Measurements from ENCODE around the gene RNF151. TPM values are rescaled to one million over a fixed set of nuclear protein-coding genes. Genes with fewer than 3 reads are reported as not detected.

Gene RNF151
- polyA plus RNA-seq, 1 donor from 2014 or later: not detected

DNA sequence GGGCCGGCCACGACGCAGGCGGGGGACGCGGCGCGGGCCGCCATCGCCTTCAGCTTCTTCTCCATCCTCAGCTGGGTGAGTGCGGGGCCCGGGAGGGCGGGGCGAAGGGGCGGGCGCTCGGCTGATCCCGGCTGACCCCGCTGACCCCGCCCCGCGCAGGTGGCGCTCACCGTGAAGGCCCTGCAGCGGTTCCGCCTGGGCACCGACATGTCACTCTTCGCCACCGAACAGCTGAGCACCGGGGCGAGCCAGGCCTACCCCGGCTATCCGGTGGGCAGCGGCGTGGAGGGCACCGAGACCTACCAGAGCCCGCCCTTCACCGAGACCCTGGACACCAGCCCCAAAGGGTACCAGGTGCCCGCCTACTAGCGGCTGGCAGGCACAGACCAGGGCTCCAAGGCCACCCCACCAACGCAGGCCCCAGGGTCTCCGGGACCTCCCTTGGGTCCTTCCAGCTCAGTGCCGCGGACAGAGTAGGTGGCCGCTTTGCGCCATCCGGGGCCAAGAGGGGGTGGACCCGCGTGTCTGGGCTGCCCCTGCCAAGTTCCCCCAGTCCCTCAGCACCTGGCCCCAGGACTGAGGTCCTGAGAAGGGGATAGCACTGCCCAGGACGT, 26.2 kb downstream of the RNF151 start:
- H2AFZ ChIP-seq (ENCODE audit: low read depth, low read length): no peak overlapping the region
- TF ChIP-seq POLR2AphosphoS5 (IDR thresholded peaks at IDR 0.05) (no peak), RAD21 (conservative IDR thresholded peaks at IDR 0.05) (no peak), MXI1 (conservative IDR thresholded peaks at IDR 0.05; ENCODE audit: poor library complexity, severe bottlenecking) (no peak), TAF1 (IDR thresholded peaks at IDR 0.05; ENCODE audit: low read depth) (no peak), SMC3 (conservative IDR thresholded peaks at IDR 0.05; ENCODE audit: poor library complexity) (no peak), EP300 (conservative IDR thresholded peaks at IDR 0.05; ENCODE audit: poor library complexity, severe bottlenecking) (no peak), EZH2 (IDR thresholded peaks at IDR 0.05; ENCODE audit: borderline replicate concordance, insufficient read depth, low read length, poor library complexity, severe bottlenecking) (no peak)
- TF ChIP-seq, protein P1, sequence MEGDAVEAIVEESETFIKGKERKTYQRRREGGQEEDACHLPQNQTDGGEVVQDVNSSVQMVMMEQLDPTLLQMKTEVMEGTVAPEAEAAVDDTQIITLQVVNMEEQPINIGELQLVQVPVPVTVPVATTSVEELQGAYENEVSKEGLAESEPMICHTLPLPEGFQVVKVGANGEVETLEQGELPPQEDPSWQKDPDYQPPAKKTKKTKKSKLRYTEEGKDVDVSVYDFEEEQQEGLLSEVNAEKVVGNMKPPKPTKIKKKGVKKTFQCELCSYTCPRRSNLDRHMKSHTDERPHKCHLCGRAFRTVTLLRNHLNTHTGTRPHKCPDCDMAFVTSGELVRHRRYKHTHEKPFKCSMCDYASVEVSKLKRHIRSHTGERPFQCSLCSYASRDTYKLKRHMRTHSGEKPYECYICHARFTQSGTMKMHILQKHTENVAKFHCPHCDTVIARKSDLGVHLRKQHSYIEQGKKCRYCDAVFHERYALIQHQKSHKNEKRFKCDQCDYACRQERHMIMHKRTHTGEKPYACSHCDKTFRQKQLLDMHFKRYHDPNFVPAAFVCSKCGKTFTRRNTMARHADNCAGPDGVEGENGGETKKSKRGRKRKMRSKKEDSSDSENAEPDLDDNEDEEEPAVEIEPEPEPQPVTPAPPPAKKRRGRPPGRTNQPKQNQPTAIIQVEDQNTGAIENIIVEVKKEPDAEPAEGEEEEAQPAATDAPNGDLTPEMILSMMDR (IDR thresholded peaks at IDR 0.05; ENCODE audit: poor library complexity, severe bottlenecking): no peak
- TF ChIP-seq, protein P2, sequence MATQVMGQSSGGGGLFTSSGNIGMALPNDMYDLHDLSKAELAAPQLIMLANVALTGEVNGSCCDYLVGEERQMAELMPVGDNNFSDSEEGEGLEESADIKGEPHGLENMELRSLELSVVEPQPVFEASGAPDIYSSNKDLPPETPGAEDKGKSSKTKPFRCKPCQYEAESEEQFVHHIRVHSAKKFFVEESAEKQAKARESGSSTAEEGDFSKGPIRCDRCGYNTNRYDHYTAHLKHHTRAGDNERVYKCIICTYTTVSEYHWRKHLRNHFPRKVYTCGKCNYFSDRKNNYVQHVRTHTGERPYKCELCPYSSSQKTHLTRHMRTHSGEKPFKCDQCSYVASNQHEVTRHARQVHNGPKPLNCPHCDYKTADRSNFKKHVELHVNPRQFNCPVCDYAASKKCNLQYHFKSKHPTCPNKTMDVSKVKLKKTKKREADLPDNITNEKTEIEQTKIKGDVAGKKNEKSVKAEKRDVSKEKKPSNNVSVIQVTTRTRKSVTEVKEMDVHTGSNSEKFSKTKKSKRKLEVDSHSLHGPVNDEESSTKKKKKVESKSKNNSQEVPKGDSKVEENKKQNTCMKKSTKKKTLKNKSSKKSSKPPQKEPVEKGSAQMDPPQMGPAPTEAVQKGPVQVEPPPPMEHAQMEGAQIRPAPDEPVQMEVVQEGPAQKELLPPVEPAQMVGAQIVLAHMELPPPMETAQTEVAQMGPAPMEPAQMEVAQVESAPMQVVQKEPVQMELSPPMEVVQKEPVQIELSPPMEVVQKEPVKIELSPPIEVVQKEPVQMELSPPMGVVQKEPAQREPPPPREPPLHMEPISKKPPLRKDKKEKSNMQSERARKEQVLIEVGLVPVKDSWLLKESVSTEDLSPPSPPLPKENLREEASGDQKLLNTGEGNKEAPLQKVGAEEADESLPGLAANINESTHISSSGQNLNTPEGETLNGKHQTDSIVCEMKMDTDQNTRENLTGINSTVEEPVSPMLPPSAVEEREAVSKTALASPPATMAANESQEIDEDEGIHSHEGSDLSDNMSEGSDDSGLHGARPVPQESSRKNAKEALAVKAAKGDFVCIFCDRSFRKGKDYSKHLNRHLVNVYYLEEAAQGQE (IDR thresholded peaks at IDR 0.05; ENCODE audit: borderline replicate concordance): no peak
- no peaks in the 10 kb centered on the region for H3F3A ChIP-seq (ENCODE audit: insufficient read depth, low read length, poor library complexity, severe bottlenecking)
- H4K20me1 ChIP-seq (ENCODE audit: insufficient read depth): no peaks in the 10 kb centered on the region
- H3K36me3 ChIP-seq (ENCODE audit: insufficient read depth, low read length): no peaks in the 10 kb centered on the region
- H3K9me3 ChIP-seq (ENCODE audit: low read length): no peaks in the 10 kb centered on the region
- H3K27me3 ChIP-seq (ENCODE audit: insufficient read depth, low read depth, low read length): peaks cover 21% of the 10 kb centered on the region
- no peak overlapping the region for H3K27ac ChIP-seq (ENCODE audit: low read length)
- no peak overlapping the region for H3K9ac ChIP-seq (ENCODE audit: low read length)
- no peaks in the 10 kb centered on the region for H3K9me2 ChIP-seq (ENCODE audit: insufficient read depth, low read length)
- no peak overlapping the region for H3K4me2 ChIP-seq (ENCODE audit: low read length)
- H3K4me3 ChIP-seq (ENCODE audit: low read length): peak overlapping the region; percentile 31
- no peaks in the 10 kb centered on the region for H3K79me2 ChIP-seq (replicated peaks; ENCODE audit: insufficient read depth, low read length)

DNA sequence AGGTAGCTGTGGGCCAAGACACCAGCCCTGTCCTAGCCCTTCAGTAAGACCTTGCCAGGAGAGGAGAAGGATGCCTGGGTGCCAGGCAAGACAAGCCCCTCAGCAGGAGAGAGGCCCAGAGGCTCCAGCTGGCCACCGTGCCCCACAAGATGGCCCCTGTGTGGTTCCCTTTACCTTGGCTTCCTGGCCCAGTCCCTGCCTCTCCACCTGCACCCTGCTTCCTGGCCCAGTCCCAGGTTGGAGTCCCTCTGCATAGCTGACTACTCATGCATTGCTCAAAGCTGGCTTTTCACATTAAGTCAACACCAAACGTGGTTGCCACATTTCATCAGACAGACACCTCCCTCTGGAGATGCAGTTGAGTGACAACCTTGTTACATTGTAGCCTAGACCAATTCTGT, 27.1 kb downstream of the RNF151 start:
- no peak for TF ChIP-seq EZH2 (IDR thresholded peaks at IDR 0.05; ENCODE audit: borderline replicate concordance, insufficient read depth, low read length, poor library complexity, severe bottlenecking)
- no peak for TF ChIP-seq POLR2AphosphoS5 (IDR thresholded peaks at IDR 0.05)
- TF ChIP-seq, protein P2 (IDR thresholded peaks at IDR 0.05; ENCODE audit: borderline replicate concordance): no peak
- no peak for TF ChIP-seq MXI1 (conservative IDR thresholded peaks at IDR 0.05; ENCODE audit: poor library complexity, severe bottlenecking)
- TF ChIP-seq RAD21 (conservative IDR thresholded peaks at IDR 0.05): no peak
- TF ChIP-seq, protein P1 (IDR thresholded peaks at IDR 0.05; ENCODE audit: poor library complexity, severe bottlenecking): no peak
- TF ChIP-seq TAF1 (IDR thresholded peaks at IDR 0.05; ENCODE audit: low read depth): no peak
- no peak for TF ChIP-seq EP300 (conservative IDR thresholded peaks at IDR 0.05; ENCODE audit: poor library complexity, severe bottlenecking)
- TF ChIP-seq SMC3 (conservative IDR thresholded peaks at IDR 0.05; ENCODE audit: poor library complexity): no peak
- Histone ChIP-seq H3K4me2 (ENCODE audit: low read length) (no peak overlapping the region), H3K27ac (ENCODE audit: low read length) (no peak overlapping the region), H3K4me3 (ENCODE audit: low read length) (no peak overlapping the region), H3K9me2 (ENCODE audit: insufficient read depth, low read length) (no peaks in the 10 kb centered on the region), H3K9ac (ENCODE audit: low read length) (no peak overlapping the region), H3K9me3 (ENCODE audit: low read length) (no peaks in the 10 kb centered on the region), H3K79me2 (replicated peaks; ENCODE audit: insufficient read depth, low read length) (no peaks in the 10 kb centered on the region), H3K27me3 (ENCODE audit: insufficient read depth, low read depth, low read length) (peaks cover 21% of the 10 kb centered on the region), H4K20me1 (ENCODE audit: insufficient read depth) (no peaks in the 10 kb centered on the region), H3F3A (ENCODE audit: insufficient read depth, low read length, poor library complexity, severe bottlenecking) (no peaks in the 10 kb centered on the region), H2AFZ (ENCODE audit: low read depth, low read length) (no peak overlapping the region), H3K36me3 (ENCODE audit: insufficient read depth, low read length) (no peaks in the 10 kb centered on the region)

Data from neural cell (in vitro differentiated cells).